Nephron progenitor cell (in vitro differentiated cells): ENCODE data around the gene PTPRD.

Source experiments
- DNase-seq: peaks from one replicate; pipeline ENCODE4 v3.0.0; 2021
- H3K27ac Mint-ChIP-seq: 2 replicates; pipeline ENCODE4 v1.8.0; 2021; ENCODE audit warnings: mild to moderate bottlenecking, moderate library complexity, mixed read lengths
- H3K27me3 Mint-ChIP-seq: 2 replicates; pipeline ENCODE4 v1.8.0; 2021; ENCODE audit warnings: mild to moderate bottlenecking, low read depth, mixed read lengths; ENCODE audit not compliant: poor library complexity
- H3K36me3 Mint-ChIP-seq: 2 replicates; pipeline ENCODE4 v1.8.0; 2021; ENCODE audit warnings: low read depth, mixed read lengths
- H3K4me1 Mint-ChIP-seq: 2 replicates; pipeline ENCODE4 v1.8.0; 2021; ENCODE audit warnings: mixed read lengths
- H3K4me3 Mint-ChIP-seq: 2 replicates; pipeline ENCODE4 v1.8.0; 2021; ENCODE audit warnings: mild to moderate bottlenecking, moderate library complexity, mixed read lengths
- H3K9me3 Mint-ChIP-seq: 2 replicates; pipeline ENCODE4 v1.8.0; 2021; ENCODE audit warnings: mild to moderate bottlenecking, moderate library complexity, mixed read lengths
- TF ChIP-seq, protein P1 (sequence below): fragments of 200-600 bp; sonication (generic); IDR thresholded peaks from 2 replicates; pipeline ENCODE4 v1.5.0; 2021; ENCODE audit warnings: antibody characterized with exemption

The PTPRD gene

DNA sequence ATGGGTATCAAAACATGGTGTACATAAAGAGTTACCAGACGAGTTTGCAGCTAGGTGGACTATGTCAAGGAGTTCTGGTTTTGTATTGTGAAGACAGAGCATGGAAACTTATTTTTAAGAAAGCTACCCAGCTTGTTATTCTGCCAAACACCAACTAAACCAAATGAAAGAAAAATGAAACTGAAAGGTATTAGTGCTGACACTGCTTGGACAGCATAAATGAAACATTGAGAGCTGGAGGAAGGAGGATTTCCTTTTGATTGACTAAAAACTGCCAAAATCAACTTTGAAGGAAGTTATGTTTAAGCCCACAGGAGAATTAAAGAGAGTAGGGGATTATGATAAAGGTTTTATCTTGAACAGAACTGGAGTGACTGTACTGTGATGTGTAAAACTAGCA is 766.2 kb downstream of the PTPRD start:
- H3K27me3 Mint-ChIP-seq, result no peaks in the 10 kb centered on the region
- H3K4me3 Mint-ChIP-seq, result no peak overlapping the region

DNA sequence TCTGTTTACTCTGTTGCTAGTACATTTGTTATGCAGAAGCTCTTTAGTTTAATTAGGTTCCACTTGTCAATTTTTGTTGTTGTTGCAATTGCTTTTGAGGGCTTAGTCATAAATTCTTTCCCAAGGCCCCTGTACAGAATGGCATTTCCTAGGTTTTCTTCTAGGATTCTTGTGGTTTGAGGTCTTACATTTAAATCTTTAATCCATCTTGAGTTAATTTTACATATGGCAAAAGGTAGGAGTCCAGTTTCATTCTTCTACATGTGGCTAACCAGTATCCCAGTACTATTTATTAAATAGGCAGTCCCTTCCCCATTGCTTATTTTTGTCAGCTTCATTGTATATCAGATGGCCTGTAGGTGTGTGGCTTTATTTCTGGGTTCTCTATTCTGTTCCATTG is 792.4 kb downstream of the PTPRD start:
- TF ChIP-seq, protein P1, sequence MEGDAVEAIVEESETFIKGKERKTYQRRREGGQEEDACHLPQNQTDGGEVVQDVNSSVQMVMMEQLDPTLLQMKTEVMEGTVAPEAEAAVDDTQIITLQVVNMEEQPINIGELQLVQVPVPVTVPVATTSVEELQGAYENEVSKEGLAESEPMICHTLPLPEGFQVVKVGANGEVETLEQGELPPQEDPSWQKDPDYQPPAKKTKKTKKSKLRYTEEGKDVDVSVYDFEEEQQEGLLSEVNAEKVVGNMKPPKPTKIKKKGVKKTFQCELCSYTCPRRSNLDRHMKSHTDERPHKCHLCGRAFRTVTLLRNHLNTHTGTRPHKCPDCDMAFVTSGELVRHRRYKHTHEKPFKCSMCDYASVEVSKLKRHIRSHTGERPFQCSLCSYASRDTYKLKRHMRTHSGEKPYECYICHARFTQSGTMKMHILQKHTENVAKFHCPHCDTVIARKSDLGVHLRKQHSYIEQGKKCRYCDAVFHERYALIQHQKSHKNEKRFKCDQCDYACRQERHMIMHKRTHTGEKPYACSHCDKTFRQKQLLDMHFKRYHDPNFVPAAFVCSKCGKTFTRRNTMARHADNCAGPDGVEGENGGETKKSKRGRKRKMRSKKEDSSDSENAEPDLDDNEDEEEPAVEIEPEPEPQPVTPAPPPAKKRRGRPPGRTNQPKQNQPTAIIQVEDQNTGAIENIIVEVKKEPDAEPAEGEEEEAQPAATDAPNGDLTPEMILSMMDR, result no peak
- Mint-ChIP-seq H3K27me3 (no peaks in the 10 kb centered on the region), H3K36me3 (no peaks in the 10 kb centered on the region), H3K4me1 (no peaks in the 10 kb centered on the region), H3K27ac (no peak overlapping the region), H3K9me3 (no peaks in the 10 kb centered on the region), H3K4me3 (no peak overlapping the region)
- no peak for DNase-seq

More for the DNA sequence above, 766.2 kb downstream of the PTPRD start:
- Mint-ChIP-seq H3K9me3 (no peaks in the 10 kb centered on the region), H3K36me3 (no peaks in the 10 kb centered on the region), H3K4me1 (no peaks in the 10 kb centered on the region), H3K27ac (no peak overlapping the region)
- no peak for DNase-seq
- TF ChIP-seq, protein P1, result no peak

DNA sequence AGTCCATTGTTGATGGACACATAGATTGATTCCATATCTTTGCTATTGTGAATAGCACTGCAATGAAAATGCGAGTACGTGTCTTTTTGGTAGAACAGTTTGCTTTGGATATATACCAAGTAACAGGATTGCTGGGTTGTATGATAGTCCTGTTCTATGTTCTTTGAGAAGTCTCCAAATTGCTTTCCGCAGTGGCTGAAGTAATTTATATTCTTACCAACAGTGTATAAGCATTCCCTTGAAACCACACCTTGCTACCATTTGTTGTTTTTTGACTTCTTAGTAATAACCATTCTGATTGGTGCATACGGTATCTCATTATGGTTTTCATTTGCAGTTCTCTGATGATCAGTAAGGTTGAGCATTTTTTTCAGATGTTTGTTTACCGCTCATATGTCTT is 792.9 kb downstream of the PTPRD start:
- H3K27ac Mint-ChIP-seq, result no peak overlapping the region
- no peaks in the 10 kb centered on the region for H3K36me3 Mint-ChIP-seq
- no peak for DNase-seq
- H3K27me3 Mint-ChIP-seq, result no peaks in the 10 kb centered on the region
- H3K4me1 Mint-ChIP-seq, result no peaks in the 10 kb centered on the region
- H3K4me3 Mint-ChIP-seq, result no peak overlapping the region
- TF ChIP-seq, protein P1, result no peak
- H3K9me3 Mint-ChIP-seq, result no peaks in the 10 kb centered on the region

DNA sequence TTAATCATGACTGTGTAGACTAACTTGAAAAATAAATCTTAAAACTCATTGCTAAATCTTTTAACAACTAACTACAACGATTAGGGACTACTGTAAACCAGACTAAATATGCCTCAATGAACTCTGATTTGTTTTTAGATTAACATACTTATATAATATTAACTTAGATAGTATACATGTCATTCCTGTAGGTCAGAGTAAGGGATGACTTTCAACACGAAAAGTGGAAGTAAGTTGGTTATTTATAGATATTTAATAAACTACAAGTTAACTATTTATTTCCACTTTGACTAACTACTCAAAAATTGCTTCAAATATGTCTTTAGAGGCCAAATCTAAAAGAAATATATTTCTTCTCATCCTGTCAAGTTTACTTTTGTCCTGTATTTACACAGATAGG is 795.6 kb downstream of the PTPRD start:
- TF ChIP-seq, protein P1, result no peak
- DNase-seq, result no peak
- Mint-ChIP-seq H3K27me3 (no peaks in the 10 kb centered on the region), H3K36me3 (no peaks in the 10 kb centered on the region), H3K27ac (no peak overlapping the region), H3K9me3 (no peaks in the 10 kb centered on the region), H3K4me3 (no peak overlapping the region), H3K4me1 (no peaks in the 10 kb centered on the region)

DNA sequence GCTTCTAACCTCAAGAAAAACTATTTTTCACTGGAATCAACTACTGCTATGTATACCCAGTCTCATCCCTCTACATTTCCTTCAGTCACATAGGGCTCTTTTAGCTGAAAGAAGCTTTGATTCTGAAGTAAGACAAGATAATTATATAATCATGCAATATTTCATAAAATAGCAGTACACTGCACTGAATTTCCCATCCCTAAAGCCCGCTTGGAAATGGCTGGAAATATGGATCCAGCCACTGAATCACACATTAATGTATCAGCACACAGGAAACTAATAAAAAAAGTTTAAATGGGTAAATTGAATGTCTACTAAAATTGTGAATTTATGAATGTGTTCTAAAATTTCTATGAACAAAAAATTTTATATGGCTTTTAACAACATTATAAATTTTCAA is 808.7 kb downstream of the PTPRD start:
- TF ChIP-seq, protein P1, result no peak
- no peaks in the 10 kb centered on the region for H3K9me3 Mint-ChIP-seq
- no peaks in the 10 kb centered on the region for H3K36me3 Mint-ChIP-seq
- DNase-seq, result no peak
- no peak overlapping the region for H3K27ac Mint-ChIP-seq
- H3K27me3 Mint-ChIP-seq, result peaks cover 8% of the 10 kb centered on the region
- H3K4me3 Mint-ChIP-seq, result no peak overlapping the region
- no peaks in the 10 kb centered on the region for H3K4me1 Mint-ChIP-seq

DNA sequence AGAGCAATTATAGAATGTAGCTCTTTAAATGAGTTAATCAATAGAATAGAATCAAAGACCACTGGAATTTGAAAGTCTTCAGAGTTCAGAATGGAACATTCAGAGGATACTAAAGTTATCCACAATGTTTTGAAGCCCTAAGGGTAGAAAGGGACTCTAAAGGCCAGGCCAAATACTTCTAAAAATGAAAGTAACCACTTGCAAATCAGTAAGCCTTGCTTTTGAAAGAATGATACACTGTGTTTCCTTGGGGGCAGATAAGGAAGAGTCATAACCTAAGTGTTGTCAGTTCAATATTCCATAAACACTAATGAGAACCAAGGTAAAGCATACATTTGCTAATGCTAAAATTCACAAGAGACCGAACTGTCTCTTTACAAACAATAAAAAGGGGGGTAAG is 813.5 kb downstream of the PTPRD start:
- H3K4me3 Mint-ChIP-seq, result no peak overlapping the region
- H3K27me3 Mint-ChIP-seq, result peaks cover 4% of the 10 kb centered on the region
- no peaks in the 10 kb centered on the region for H3K4me1 Mint-ChIP-seq
- no peak overlapping the region for H3K27ac Mint-ChIP-seq
- TF ChIP-seq, protein P1, result no peak
- no peak for DNase-seq
- no peaks in the 10 kb centered on the region for H3K36me3 Mint-ChIP-seq
- H3K9me3 Mint-ChIP-seq, result no peaks in the 10 kb centered on the region
